GM10248 (cell line): ENCODE results near the gene ATP5ME.
"Not testable (repeated sequence)": the region's sequence is repeated elsewhere in the genome, so short reads cannot be mapped to it uniquely, and the experiment has no call there.

Source experiments
- CTCF ChIA-PET: fragments of 300-600 bp; sonication (Branson Sonifier 250); formaldehyde crosslinking; extraction: SDS; loops from one replicate; lab custom pipeline; 2021; ENCODE audit warnings: antibody characterized with exemption; lab: Yijun Ruan, JAX
- POLR2A ChIA-PET: fragments of 350-650 bp; sonication (Branson Sonifier 250); formaldehyde crosslinking; extraction: SDS; loops from one replicate; lab custom pipeline; 2020; ENCODE audit warnings: antibody characterized with exemption; lab: Yijun Ruan, JAX
- DNase-seq: peaks from one replicate; pipeline ENCODE4 v3.0.0; 2012; ENCODE audit errors: extremely low spot score
- CTCF ChIP-seq: IDR thresholded peaks from 2 replicates; pipeline ENCODE4 v1.5.1; 2012; ENCODE audit warnings: mild to moderate bottlenecking, low read depth; ENCODE audit errors: extremely low read depth, missing control alignments, control extremely low read depth

The ATP5ME gene

GRCh38 chr4:710116-710515 is 36.0 kb upstream of the ATP5ME start:
- TF ChIP-seq CTCF: no peak
- DNase-seq: no peak
- ChIA-PET CTCF (interaction anchor here (0.7 to 2.6 kb wide), 3 partner anchors 10 to 33 kb away, joined by 3 to 7 read pairs (median 7); no protein-coding TSS in a partner anchor), POLR2A (no interaction called here)

- CTCF ChIA-PET: interaction anchor here (1.0 to 2.6 kb wide), 2 partner anchors 9 to 33 kb away, joined by 7 read pairs; no protein-coding TSS in a partner anchor
- POLR2A ChIA-PET: no interaction called here
- no peak for DNase-seq
- TF ChIP-seq CTCF: no peak
These were observed 35.3 kb upstream of the ATP5ME start for GRCh38 chr4:709348-709747.

- POLR2A ChIA-PET: interaction anchor here (0.5 kb wide), 1 partner anchor 70 kb away, joined by 4 read pairs; no protein-coding TSS in a partner anchor
- CTCF ChIA-PET: interaction anchor here (2.6 kb wide), 1 partner anchor 33 kb away, joined by 7 read pairs; no protein-coding TSS in a partner anchor
- no peak for TF ChIP-seq CTCF
- no peak for DNase-seq
These were observed 34.5 kb upstream of the ATP5ME start for GRCh38 chr4:708631-708933.

GRCh38 chr4:707929-708630 is 34.0 kb upstream of the ATP5ME start:
- DNase-seq: no peak
- ChIA-PET POLR2A (interaction anchor here (0.5 kb wide), 1 partner anchor 70 kb away, joined by 4 read pairs; no protein-coding TSS in a partner anchor), CTCF (no interaction called here)
- TF ChIP-seq CTCF: no peak

GRCh38 chr4:706834-707598 is 32.9 kb upstream of the ATP5ME start:
- ChIA-PET POLR2A (no interaction called here), CTCF (no interaction called here)
- TF ChIP-seq CTCF: no peak
- DNase-seq: no peak

GRCh38 chr4:706083-706633 is 32.1 kb upstream of the ATP5ME start:
- DNase-seq, CTCF ChIA-PET, POLR2A ChIA-PET: not testable (repeated sequence)
